Measurements from ENCODE around the gene GPSM1. TPM values are rescaled to one million over a fixed set of nuclear protein-coding genes. Genes with fewer than 3 reads are reported as not detected.
"Not testable (repeated sequence)": the region's sequence is repeated elsewhere in the genome, so short reads cannot be mapped to it uniquely, and the experiment has no call there.

Gene GPSM1
- total RNA-seq, 1 donor from 2014 or later: 59.4 TPM

DNA sequence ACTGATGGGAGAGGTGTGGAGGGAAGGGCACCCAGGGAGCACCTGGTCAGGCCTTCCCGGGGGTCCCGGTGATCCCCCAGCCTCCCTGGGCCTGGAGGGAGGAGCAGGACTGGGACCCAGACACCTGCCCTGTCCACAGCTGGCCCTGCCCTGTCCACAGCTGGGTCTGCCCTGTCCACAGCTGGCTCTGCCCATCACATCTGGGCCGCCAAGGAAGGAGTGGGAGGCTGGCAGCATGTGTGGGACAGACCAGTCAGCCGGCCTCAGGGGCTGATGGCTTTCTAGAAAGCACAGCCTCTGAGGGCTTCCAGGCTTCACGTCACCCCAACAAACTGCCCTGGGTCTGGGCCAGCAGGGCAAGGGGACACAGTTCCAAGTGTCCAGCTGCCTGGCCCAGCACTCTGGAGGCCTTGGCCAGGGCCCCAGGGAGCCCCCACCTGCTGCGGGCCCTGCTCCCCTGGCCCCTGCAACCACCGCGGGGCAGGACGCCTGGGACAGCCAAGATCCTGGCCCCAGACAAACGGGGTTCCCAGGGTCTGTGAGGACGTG is 24.0 kb downstream of the GPSM1 start:
- Mint-ChIP-seq H3K4me3 (ENCODE audit: unreplicated experiment) (no peak overlapping the region), H3K36me3 (ENCODE audit: low read depth, unreplicated experiment) (no peaks in the 10 kb centered on the region), H3K9me3 (ENCODE audit: unreplicated experiment) (no peaks in the 10 kb centered on the region), H3K4me1 (ENCODE audit: low read depth, unreplicated experiment) (peaks cover 6% of the 10 kb centered on the region), H3K27me3 (ENCODE audit: low read depth, unreplicated experiment) (no peaks in the 10 kb centered on the region), H3K27ac (ENCODE audit: unreplicated experiment) (no peak overlapping the region)
- H3K36me3 ChIP-seq (ENCODE audit: insufficient read depth, low read length): no peaks in the 10 kb centered on the region
- H3K4me3 ChIP-seq (ENCODE audit: insufficient read depth, low read depth, low read length): no peak overlapping the region
- no peaks in the 10 kb centered on the region for H3K79me2 ChIP-seq (ENCODE audit: insufficient read depth, low read length)
- H3K27ac ChIP-seq (ENCODE audit: low read depth, low read length): no peak overlapping the region
- H3K4me1 ChIP-seq (ENCODE audit: insufficient read depth, low read length): peaks cover 14% of the 10 kb centered on the region
- DNase-seq (ENCODE audit: low read depth): no peak
- H3K9ac ChIP-seq (ENCODE audit: low read length): no peak overlapping the region
- no peaks in the 10 kb centered on the region for H3K9me3 ChIP-seq (ENCODE audit: insufficient read depth, low read depth, low read length)
- no peak overlapping the region for H3K4me2 ChIP-seq (ENCODE audit: low read length)
- TF ChIP-seq EZH2 (IDR thresholded peaks at IDR 0.05; ENCODE audit: insufficient read depth, low read length): no peak
- TF ChIP-seq, protein P1, sequence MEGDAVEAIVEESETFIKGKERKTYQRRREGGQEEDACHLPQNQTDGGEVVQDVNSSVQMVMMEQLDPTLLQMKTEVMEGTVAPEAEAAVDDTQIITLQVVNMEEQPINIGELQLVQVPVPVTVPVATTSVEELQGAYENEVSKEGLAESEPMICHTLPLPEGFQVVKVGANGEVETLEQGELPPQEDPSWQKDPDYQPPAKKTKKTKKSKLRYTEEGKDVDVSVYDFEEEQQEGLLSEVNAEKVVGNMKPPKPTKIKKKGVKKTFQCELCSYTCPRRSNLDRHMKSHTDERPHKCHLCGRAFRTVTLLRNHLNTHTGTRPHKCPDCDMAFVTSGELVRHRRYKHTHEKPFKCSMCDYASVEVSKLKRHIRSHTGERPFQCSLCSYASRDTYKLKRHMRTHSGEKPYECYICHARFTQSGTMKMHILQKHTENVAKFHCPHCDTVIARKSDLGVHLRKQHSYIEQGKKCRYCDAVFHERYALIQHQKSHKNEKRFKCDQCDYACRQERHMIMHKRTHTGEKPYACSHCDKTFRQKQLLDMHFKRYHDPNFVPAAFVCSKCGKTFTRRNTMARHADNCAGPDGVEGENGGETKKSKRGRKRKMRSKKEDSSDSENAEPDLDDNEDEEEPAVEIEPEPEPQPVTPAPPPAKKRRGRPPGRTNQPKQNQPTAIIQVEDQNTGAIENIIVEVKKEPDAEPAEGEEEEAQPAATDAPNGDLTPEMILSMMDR (IDR thresholded peaks at IDR 0.05; ENCODE audit: insufficient read depth, low read depth, low read length): no peak
- no peaks in the 10 kb centered on the region for H3K27me3 ChIP-seq (ENCODE audit: insufficient read depth, low read length)
- no peak for FAIRE-seq
- peaks cover 41% of the 10 kb centered on the region for H4K20me1 ChIP-seq (ENCODE audit: insufficient read depth, low read length)
- no peak overlapping the region for H2AFZ ChIP-seq (ENCODE audit: low read depth, low read length)

GRCh38 chr9:136351868-136352267 is 24.5 kb downstream of the GPSM1 start:
- H3K4me2 ChIP-seq (ENCODE audit: low read length); H2AFZ ChIP-seq (ENCODE audit: low read depth, low read length); FAIRE-seq; H3K27ac Mint-ChIP-seq (ENCODE audit: unreplicated experiment); H3K4me3 Mint-ChIP-seq (ENCODE audit: unreplicated experiment); H3K27ac ChIP-seq (ENCODE audit: low read depth, low read length); H3K36me3 ChIP-seq (ENCODE audit: insufficient read depth, low read length); DNase-seq (ENCODE audit: low read depth); H3K9ac ChIP-seq (ENCODE audit: low read length); H3K4me3 ChIP-seq (ENCODE audit: insufficient read depth, low read depth, low read length); H3K79me2 ChIP-seq (ENCODE audit: insufficient read depth, low read length); H3K36me3 Mint-ChIP-seq (ENCODE audit: low read depth, unreplicated experiment); H3K27me3 ChIP-seq (ENCODE audit: insufficient read depth, low read length); H3K9me3 Mint-ChIP-seq (ENCODE audit: unreplicated experiment); H3K27me3 Mint-ChIP-seq (ENCODE audit: low read depth, unreplicated experiment); H3K4me1 Mint-ChIP-seq (ENCODE audit: low read depth, unreplicated experiment); H3K9me3 ChIP-seq (ENCODE audit: insufficient read depth, low read depth, low read length): not testable (repeated sequence)
- peaks cover 35% of the 10 kb centered on the region for H4K20me1 ChIP-seq (ENCODE audit: insufficient read depth, low read length)
- H3K4me1 ChIP-seq (ENCODE audit: insufficient read depth, low read length): peaks cover 14% of the 10 kb centered on the region

DNA sequence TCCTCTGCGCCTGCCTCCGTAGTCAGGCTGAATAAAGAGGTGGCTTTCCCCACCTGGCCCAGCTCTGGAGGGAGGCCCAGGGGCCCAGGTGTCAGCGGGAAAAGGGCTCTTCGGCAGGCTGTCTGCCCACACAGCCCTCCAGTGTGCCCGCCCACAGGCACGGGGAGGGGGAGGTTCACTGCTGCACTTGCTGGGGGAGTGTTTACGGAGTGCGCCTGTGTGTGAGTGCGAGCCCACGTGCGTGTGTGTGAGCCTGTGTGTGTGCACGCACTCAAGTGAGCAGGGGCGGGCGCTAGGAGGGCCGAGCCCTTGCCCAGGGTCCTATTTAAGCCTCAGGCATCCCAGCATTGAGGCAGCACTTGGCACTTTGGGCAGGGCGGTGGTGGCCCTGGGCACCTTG is 25.3 kb downstream of the GPSM1 start:
- H3K4me3 ChIP-seq (ENCODE audit: insufficient read depth, low read depth, low read length): no peak overlapping the region
- no peak overlapping the region for H3K4me3 Mint-ChIP-seq (ENCODE audit: unreplicated experiment)
- TF ChIP-seq EZH2 (IDR thresholded peaks at IDR 0.05; ENCODE audit: insufficient read depth, low read length): no peak
- TF ChIP-seq, protein P1 (IDR thresholded peaks at IDR 0.05; ENCODE audit: insufficient read depth, low read depth, low read length): no peak
- no peak overlapping the region for H3K27ac Mint-ChIP-seq (ENCODE audit: unreplicated experiment)
- no peak overlapping the region for H3K27ac ChIP-seq (ENCODE audit: low read depth, low read length)
- no peak overlapping the region for H3K9ac ChIP-seq (ENCODE audit: low read length)
- peaks cover 14% of the 10 kb centered on the region for H3K4me1 ChIP-seq (ENCODE audit: insufficient read depth, low read length)
- H3K27me3 ChIP-seq (ENCODE audit: insufficient read depth, low read length): no peaks in the 10 kb centered on the region
- FAIRE-seq (no peak), DNase-seq (ENCODE audit: low read depth) (no peak)
- no peaks in the 10 kb centered on the region for H3K36me3 ChIP-seq (ENCODE audit: insufficient read depth, low read length)
- no peaks in the 10 kb centered on the region for H3K9me3 Mint-ChIP-seq (ENCODE audit: unreplicated experiment)
- peaks cover 6% of the 10 kb centered on the region for H3K4me1 Mint-ChIP-seq (ENCODE audit: low read depth, unreplicated experiment)
- H3K9me3 ChIP-seq (ENCODE audit: insufficient read depth, low read depth, low read length): no peaks in the 10 kb centered on the region
- no peaks in the 10 kb centered on the region for H3K36me3 Mint-ChIP-seq (ENCODE audit: low read depth, unreplicated experiment)
- H3K27me3 Mint-ChIP-seq (ENCODE audit: low read depth, unreplicated experiment): no peaks in the 10 kb centered on the region
- H3K79me2 ChIP-seq (ENCODE audit: insufficient read depth, low read length): no peaks in the 10 kb centered on the region
- H2AFZ ChIP-seq (ENCODE audit: low read depth, low read length): no peak overlapping the region
- H4K20me1 ChIP-seq (ENCODE audit: insufficient read depth, low read length): peaks cover 29% of the 10 kb centered on the region
- H3K4me2 ChIP-seq (ENCODE audit: low read length): no peak overlapping the region
